ENCODE data around the gene MRPL20.
A peak's percentile ranks its signal among the peaks of the same experiment; 100 is the strongest.
"Not testable (repeated sequence)": the region's sequence is repeated elsewhere in the genome, so short reads cannot be mapped to it uniquely, and the experiment has no call there.

The MRPL20 gene

DNA sequence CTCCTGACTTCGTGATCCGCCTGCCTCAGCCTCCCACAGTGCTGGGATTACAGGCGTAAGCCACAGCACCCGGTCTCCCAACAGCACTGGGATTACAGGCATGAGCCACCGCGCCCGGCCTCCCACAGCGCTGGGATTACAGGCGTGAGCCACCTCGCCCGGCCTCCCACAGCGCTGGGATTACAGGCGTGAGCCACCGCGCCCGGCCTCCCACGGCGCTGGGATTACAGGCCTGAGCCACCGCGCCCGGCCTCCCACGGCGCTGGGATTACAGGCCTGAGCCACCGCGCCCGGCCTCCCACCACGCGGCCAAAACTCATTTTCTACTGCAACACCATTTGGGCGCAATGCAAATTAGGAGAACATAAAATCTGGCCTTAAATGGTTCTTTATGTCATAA is 21.8 kb downstream of the MRPL20 start:
- H3K9ac ChIP-seq (ENCODE audit: low read length); H3K9me3 ChIP-seq (ENCODE audit: control insufficient read depth, low read depth, low read length); H3K4me1 ChIP-seq (ENCODE audit: control insufficient read depth, low read depth, low read length); H3K4me3 ChIP-seq (ENCODE audit: low read length); H3K27ac ChIP-seq (ENCODE audit: low read length); H3K27me3 ChIP-seq (ENCODE audit: control insufficient read depth, insufficient read depth, low read length): not testable (repeated sequence)
- H3K36me3 ChIP-seq (ENCODE audit: control insufficient read depth, low read depth, low read length): peaks cover 49% of the 10 kb centered on the region

DNA sequence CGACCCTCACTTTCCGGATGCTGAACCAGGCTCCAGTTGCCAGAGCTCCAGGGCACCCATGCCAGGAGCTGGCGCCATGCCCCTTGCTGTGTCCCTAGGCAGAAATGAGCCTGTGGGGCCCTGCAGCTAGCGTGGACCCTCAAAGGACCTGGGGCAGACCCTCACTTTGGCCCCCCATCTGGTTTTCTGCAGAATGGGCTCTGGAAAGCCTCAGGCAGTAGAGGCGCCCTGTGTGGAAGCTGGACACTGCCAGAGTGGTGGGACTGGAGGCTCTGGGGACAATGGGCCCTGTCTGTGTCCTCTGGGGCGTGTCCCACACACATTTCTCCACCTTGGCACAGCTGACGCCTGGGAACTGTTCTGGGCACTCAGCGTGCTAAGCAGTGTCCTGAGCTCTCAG is 25.8 kb downstream of the MRPL20 start:
- Histone ChIP-seq H3K27me3 (ENCODE audit: control insufficient read depth, insufficient read depth, low read length) (no peaks in the 10 kb centered on the region), H3K27ac (ENCODE audit: low read length) (no peak overlapping the region), H3K9me3 (ENCODE audit: control insufficient read depth, low read depth, low read length) (no peaks in the 10 kb centered on the region), H3K4me3 (ENCODE audit: low read length) (no peak overlapping the region), H3K36me3 (ENCODE audit: control insufficient read depth, low read depth, low read length) (peaks cover 10% of the 10 kb centered on the region), H3K9ac (ENCODE audit: low read length) (no peak overlapping the region), H3K4me1 (ENCODE audit: control insufficient read depth, low read depth, low read length) (no peaks in the 10 kb centered on the region)

DNA sequence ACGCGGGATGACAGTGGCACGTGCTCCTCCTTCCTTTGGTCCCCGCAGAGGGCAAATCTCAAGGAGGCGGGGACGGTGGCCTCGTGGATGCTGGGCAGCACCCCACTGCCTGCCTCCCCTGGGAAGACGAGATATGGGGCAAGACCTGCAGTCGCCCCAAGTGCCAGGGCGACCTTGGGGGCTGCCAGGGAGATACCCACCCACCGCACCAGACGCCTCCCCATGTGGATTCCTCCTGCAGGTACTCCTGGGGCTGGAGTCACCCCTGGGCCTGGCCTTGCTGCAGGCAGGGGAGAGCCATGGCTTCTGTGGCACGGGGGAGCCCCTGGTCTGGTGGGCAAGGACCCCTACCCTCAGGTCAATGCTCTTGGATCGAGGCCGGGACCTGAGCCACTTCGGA is 26.2 kb downstream of the MRPL20 start:
- H3K4me1 ChIP-seq (ENCODE audit: control insufficient read depth, low read depth, low read length): no peaks in the 10 kb centered on the region
- H3K27ac ChIP-seq (ENCODE audit: low read length): no peak overlapping the region
- H3K27me3 ChIP-seq (ENCODE audit: control insufficient read depth, insufficient read depth, low read length): no peaks in the 10 kb centered on the region
- no peak overlapping the region for H3K9ac ChIP-seq (ENCODE audit: low read length)
- H3K4me3 ChIP-seq (ENCODE audit: low read length): no peak overlapping the region
- peaks cover 5% of the 10 kb centered on the region for H3K36me3 ChIP-seq (ENCODE audit: control insufficient read depth, low read depth, low read length)
- H3K9me3 ChIP-seq (ENCODE audit: control insufficient read depth, low read depth, low read length): no peaks in the 10 kb centered on the region

DNA sequence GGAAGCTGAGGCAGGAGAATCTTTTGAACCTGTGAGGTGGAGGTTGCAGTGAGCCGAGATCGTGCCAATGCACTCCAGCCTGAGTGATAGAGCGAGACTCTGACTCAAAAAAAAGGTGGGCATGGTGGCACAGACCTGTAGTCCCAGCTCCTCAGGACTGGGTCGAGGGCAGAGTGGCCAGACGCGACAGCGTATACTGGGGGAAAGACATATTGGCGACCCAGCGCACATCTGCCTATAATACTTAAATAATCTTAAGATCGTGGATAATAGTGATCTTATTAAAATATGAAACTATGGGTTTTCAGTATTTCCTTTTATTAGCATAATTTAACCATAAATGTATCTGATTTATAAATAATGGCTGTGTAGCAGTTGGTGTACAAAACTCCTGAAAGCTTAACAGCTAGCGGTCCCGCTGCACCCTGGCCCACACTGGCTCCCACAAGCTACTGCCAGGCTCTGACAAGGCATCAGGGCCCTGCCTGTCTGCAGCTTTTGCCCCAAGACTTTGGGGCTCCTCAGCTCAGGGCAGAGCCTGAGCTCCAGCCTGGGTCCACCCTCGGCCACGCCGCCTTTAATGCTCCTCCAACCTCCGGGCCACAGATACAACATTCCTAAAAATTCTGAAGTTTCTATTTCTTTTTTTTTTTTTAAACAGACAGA is 29.4 kb downstream of the MRPL20 start:
- Histone ChIP-seq H3K4me3 (ENCODE audit: low read length) (no peak overlapping the region), H3K36me3 (ENCODE audit: control insufficient read depth, low read depth, low read length) (peaks cover 4% of the 10 kb centered on the region), H3K4me1 (ENCODE audit: control insufficient read depth, low read depth, low read length) (no peaks in the 10 kb centered on the region), H3K9ac (ENCODE audit: low read length) (no peak overlapping the region), H3K27ac (ENCODE audit: low read length) (no peak overlapping the region), H3K27me3 (ENCODE audit: control insufficient read depth, insufficient read depth, low read length) (no peaks in the 10 kb centered on the region), H3K9me3 (ENCODE audit: control insufficient read depth, low read depth, low read length) (no peaks in the 10 kb centered on the region)

DNA sequence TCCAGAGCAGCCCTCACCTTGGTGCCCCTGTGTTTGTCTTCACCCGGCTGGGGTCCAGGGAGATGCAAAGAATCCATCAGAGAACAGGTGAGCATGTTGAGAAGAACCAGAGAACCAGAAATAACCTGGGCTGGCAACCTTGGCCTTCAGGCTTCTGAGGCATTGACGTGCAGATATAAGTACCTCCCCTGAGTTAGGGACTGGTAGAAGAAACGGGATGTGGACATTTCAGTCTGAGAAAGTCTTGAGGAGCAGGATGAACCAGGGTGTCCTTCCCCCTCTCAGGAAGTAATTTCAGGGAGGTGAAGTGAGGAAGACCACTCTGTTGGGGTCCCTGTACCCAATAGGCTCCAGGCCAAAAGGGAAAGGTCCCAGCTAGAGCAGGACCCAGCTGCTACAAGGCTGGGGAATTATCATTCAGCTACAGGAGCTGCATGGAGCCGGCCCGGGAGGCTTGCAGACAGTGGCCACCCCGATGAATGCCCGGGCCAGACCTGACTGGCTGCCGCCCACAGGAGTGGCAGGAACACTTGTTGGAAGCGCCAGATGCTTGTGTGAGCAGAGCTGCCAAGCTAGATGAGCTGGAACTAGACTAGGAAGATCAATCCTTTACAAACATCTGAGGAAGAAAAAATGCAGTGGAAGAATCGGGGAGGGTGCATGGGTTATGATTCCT is 30.4 kb downstream of the MRPL20 start:
- no peak overlapping the region for H3K4me3 ChIP-seq (ENCODE audit: low read length)
- no peak overlapping the region for H3K27ac ChIP-seq (ENCODE audit: low read length)
- H3K27me3 ChIP-seq (ENCODE audit: control insufficient read depth, insufficient read depth, low read length): no peaks in the 10 kb centered on the region
- H3K36me3 ChIP-seq (ENCODE audit: control insufficient read depth, low read depth, low read length): peaks cover 3% of the 10 kb centered on the region
- no peak overlapping the region for H3K9ac ChIP-seq (ENCODE audit: low read length)
- no peaks in the 10 kb centered on the region for H3K4me1 ChIP-seq (ENCODE audit: control insufficient read depth, low read depth, low read length)
- H3K9me3 ChIP-seq (ENCODE audit: control insufficient read depth, low read depth, low read length): no peaks in the 10 kb centered on the region

DNA sequence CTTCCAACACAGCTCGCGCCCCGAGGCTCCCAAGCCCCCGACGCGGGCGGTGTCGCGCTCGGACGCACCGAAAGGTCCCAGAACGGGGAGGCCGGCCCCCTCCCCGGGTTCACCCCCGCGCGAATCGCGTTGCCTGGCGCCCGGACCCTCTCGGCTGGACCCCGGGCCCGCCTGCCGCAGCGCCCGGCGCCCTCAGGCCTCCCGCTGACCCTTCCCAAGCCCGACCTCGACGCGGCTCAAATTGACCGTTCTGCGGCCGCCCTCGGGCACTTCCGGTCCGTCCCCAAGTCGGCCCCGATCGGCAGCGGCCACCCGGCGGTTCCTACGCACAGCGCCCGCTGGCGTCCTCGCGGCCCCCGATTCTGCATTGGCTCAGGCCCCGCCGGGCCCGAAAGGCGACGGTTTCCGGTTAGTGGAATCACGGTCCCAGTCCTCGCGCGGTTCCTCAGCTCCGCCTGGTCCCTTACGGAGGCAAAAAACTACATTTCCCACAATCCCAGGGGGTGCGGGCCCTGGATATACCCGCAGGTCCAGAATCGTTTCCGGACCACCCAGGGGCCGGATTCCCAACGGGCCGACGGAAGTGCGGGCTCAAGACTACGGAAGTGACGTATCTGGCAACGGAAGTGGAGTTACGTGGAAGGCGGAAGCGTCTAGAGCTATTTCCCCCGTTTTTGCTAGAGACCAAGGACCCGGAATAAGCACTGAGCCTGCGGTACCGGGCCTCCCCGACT is 32.0 kb downstream of the MRPL20 start, which contains the start of gene AURKAIP1:
AURKAIP1 (minus strand) TSS at position 279 of the 734 bp plus-strand sequence. CDS start 451 bp downstream, outside the sequence.
- Histone ChIP-seq H3K27ac (ENCODE audit: low read length) (peak within 1 kb of the TSS; percentile 53), H3K4me3 (ENCODE audit: low read length) (peak within 1 kb of the TSS; percentile 79)

DNA sequence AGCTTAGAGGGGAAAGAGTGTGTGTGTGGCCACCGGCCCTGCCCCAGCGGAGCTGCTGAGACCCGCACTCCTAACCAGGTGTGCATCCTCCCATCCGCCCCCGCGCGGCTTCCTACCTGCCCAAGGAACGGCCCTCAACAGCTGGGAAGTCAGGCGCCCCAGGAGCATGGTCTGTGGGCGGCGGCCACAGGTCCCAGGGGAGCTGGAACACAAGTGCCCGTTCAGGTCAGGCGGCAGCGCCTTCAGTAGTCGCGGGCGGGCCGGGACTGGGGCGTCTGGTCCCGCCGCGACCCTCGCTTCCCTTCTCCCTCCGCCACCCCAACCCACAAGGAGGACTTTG is 32.5 kb downstream of the MRPL20 start:
- H3K9ac ChIP-seq (ENCODE audit: low read length): peak overlapping the region; percentile 88
- H3K27ac ChIP-seq (ENCODE audit: low read length): no peak overlapping the region
- H3K4me1 ChIP-seq (ENCODE audit: control insufficient read depth, low read depth, low read length): no peaks in the 10 kb centered on the region
- no peaks in the 10 kb centered on the region for H3K9me3 ChIP-seq (ENCODE audit: control insufficient read depth, low read depth, low read length)
- H3K36me3 ChIP-seq (ENCODE audit: control insufficient read depth, low read depth, low read length): no peaks in the 10 kb centered on the region
- H3K27me3 ChIP-seq (ENCODE audit: control insufficient read depth, insufficient read depth, low read length): no peaks in the 10 kb centered on the region
- peak overlapping the region; percentile 79 for H3K4me3 ChIP-seq (ENCODE audit: low read length)

More for the DNA sequence above, 32.0 kb downstream of the MRPL20 start, which contains the start of gene AURKAIP1:
- Histone ChIP-seq H3K9me3 (ENCODE audit: control insufficient read depth, low read depth, low read length) (no peaks in the 10 kb centered on the region), H3K27me3 (ENCODE audit: control insufficient read depth, insufficient read depth, low read length) (no peaks in the 10 kb centered on the region), H3K9ac (ENCODE audit: low read length) (peak within 1 kb of the TSS; percentile 88), H3K4me1 (ENCODE audit: control insufficient read depth, low read depth, low read length) (no peaks in the 10 kb centered on the region), H3K36me3 (ENCODE audit: control insufficient read depth, low read depth, low read length) (no peaks in the 10 kb centered on the region)

DNA sequence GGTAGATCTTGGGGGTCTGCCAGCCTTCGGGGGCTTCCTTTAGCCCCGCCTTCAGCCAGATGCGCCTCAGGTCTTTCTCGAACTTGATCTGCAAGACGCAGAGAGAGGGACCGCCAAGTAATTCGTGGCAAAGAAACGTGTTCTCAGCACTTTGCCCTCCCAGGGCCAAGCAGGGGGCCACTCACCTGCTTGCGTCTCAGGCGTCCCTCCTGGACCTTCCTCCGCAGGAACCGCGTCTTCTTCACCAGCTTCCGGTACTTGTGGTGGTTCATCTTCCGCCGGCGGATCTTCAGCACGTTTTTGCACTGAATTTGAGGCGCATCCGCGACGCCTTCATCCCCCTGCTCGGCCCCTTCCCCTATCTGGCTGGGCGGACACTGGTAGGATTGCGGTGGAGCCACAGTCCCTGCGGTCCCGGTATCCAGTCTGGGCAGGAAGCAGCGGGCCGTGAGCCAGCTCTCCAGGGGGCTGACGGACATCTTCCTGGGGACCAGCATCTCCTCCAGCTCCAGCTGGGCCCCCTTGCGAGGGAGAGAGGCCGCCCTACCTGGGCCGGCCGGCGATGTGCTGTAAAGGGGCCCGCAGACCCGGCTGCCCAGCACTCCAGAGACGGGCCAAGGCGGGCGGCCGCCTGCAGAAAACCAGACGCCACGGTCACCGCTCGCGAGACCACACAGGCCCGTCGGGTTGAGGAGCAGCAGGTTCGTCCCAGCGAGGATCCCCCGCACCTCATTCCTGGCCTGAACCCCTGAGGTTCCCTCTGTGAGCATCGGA is 33.1 kb downstream of the MRPL20 start:
- H3K27ac ChIP-seq (ENCODE audit: low read length): no peak overlapping the region
- H3K36me3 ChIP-seq (ENCODE audit: control insufficient read depth, low read depth, low read length): no peaks in the 10 kb centered on the region
- H3K27me3 ChIP-seq (ENCODE audit: control insufficient read depth, insufficient read depth, low read length): no peaks in the 10 kb centered on the region
- H3K9ac ChIP-seq (ENCODE audit: low read length): peak overlapping the region; percentile 88
- H3K9me3 ChIP-seq (ENCODE audit: control insufficient read depth, low read depth, low read length): no peaks in the 10 kb centered on the region
- no peaks in the 10 kb centered on the region for H3K4me1 ChIP-seq (ENCODE audit: control insufficient read depth, low read depth, low read length)
- H3K4me3 ChIP-seq (ENCODE audit: low read length): peak overlapping the region; percentile 79

DNA sequence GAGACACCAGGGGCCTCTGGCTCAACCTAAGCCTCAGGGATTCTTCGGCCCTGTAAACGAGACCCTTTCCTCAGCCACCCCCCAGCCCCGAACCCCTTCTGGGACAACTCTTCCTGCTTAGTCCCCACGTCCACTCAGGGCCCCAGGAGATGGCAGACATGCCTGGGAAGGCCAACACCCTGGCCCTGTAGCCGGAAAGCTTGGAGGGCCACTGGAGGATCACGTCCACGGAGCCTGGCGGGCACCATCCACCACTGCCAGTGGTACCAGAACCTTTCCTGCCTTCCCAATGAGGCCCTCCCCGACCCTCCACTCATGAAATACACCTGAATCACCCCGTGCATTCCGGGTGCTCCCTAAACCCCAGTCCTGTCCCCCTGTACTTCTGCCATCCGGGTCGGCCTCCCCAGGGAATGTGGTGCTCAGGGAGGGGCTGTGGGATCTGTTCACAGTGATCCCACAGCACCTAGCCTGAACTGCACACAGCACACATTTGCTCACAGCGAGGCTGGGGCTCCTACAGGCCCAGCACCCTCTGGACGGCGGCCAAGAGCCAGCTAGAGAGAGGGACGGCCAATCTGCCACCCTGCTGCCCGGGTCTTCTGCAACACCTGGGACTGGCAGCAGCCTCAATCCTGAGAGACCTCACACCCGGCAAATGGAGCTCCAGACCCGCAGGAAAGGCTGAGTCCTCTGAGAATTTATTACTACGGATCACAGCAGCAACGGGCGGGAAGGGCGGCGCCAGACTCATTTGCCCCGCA is 33.9 kb downstream of the MRPL20 start:
- H3K4me3 ChIP-seq (ENCODE audit: low read length): no peak overlapping the region
- no peaks in the 10 kb centered on the region for H3K27me3 ChIP-seq (ENCODE audit: control insufficient read depth, insufficient read depth, low read length)
- H3K27ac ChIP-seq (ENCODE audit: low read length): no peak overlapping the region
- no peak overlapping the region for H3K9ac ChIP-seq (ENCODE audit: low read length)
- no peaks in the 10 kb centered on the region for H3K36me3 ChIP-seq (ENCODE audit: control insufficient read depth, low read depth, low read length)
- H3K9me3 ChIP-seq (ENCODE audit: control insufficient read depth, low read depth, low read length): no peaks in the 10 kb centered on the region
- H3K4me1 ChIP-seq (ENCODE audit: control insufficient read depth, low read depth, low read length): no peaks in the 10 kb centered on the region

DNA sequence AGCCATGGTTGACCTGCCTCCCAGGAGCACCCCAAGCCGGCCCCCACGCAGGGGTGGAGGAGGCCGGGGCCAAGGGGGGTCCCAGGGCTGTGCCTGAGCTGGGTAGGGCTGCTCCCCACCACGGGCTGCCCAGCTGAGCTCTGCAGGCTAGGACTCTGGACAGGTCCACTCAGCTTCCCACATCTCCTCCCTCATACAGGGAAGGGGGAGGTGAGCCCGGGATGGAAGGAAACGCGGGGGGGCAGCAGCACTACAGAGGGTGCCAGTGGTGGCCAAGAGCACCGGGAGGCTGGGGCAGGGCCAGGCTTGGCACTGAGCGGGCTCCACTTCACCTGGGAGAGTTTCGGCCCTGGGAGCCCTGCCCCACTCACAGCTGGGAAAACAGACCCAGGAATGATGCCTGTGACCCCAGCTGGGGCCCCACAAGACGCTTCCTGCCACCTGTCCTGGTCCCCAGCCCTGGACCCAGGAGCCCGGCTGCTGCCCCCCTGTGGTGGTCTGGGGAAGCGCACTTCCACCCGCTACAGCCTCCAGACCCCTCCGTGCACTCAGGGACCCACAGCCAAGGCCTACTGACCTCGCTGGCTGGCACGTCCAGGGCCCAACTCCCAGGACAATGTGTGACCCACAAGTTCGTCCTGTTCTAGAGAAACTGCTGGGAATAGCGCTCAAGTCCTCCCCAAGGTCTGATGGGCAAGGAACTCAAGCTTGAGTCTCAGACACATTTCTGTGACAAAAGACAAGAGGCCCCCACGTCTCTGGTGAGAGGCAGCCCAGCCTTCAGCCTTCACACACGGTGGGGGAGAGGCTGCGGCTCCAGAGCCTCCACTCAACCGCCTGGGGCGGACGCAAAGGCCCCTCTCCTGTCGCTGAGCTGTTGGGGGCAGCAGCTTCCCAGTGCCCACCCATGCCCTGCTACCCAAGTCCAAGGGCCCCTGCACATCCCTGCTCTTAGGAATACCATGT is 35.1 kb downstream of the MRPL20 start:
- H3K27ac ChIP-seq (ENCODE audit: low read length): no peak overlapping the region
- H3K27me3 ChIP-seq (ENCODE audit: control insufficient read depth, insufficient read depth, low read length): no peaks in the 10 kb centered on the region
- H3K9ac ChIP-seq (ENCODE audit: low read length): no peak overlapping the region
- no peaks in the 10 kb centered on the region for H3K36me3 ChIP-seq (ENCODE audit: control insufficient read depth, low read depth, low read length)
- no peaks in the 10 kb centered on the region for H3K4me1 ChIP-seq (ENCODE audit: control insufficient read depth, low read depth, low read length)
- no peak overlapping the region for H3K4me3 ChIP-seq (ENCODE audit: low read length)
- H3K9me3 ChIP-seq (ENCODE audit: control insufficient read depth, low read depth, low read length): peaks cover 4% of the 10 kb centered on the region
